ENCODE measurements around the gene JAK1.
A peak's percentile ranks its signal among the peaks of the same experiment; 100 is the strongest.

JAK1 gene

GRCh38 chr1:64979358-64979757 lies 13.0 kb upstream of the JAK1 start:
- no peak for DNase-seq

- no peak for DNase-seq
These were observed 10.0 kb upstream of the JAK1 start for GRCh38 chr1:64976361-64976760.

GRCh38 chr1:64975740-64976139 lies 9.4 kb upstream of the JAK1 start:
- no peak for DNase-seq

- DNase-seq = no peak
These were observed 8.8 kb upstream of the JAK1 start for GRCh38 chr1:64975127-64975526.

- no peak for DNase-seq
These were observed 8.0 kb upstream of the JAK1 start for GRCh38 chr1:64974288-64974825.

GRCh38 chr1:64973061-64973647 lies 6.8 kb upstream of the JAK1 start:
- DNase-seq = no peak

GRCh38 chr1:64969305-64970046 lies 3.1 kb upstream of the JAK1 start:
- no peak for DNase-seq

- no peak for DNase-seq
These were observed 1.0 kb upstream of the JAK1 start for GRCh38 chr1:64967381-64967780.

- DNase-seq = peak; percentile 74
These were observed 787 bp downstream of the JAK1 start for GRCh38 chr1:64965366-64966157.

- DNase-seq = no peak
These were observed 2.9 kb downstream of the JAK1 start for GRCh38 chr1:64963466-64963865.

GRCh38 chr1:64962441-64962840 lies 3.9 kb downstream of the JAK1 start:
- peak; percentile 27 for DNase-seq

- no peak for DNase-seq
These were observed 4.4 kb downstream of the JAK1 start for GRCh38 chr1:64961923-64962322.

- DNase-seq = no peak
These were observed 5.6 kb downstream of the JAK1 start for GRCh38 chr1:64960731-64961130.

- DNase-seq = no peak
These were observed 6.4 kb downstream of the JAK1 start for GRCh38 chr1:64959986-64960385.

- DNase-seq = peak; percentile 16
These were observed 9.5 kb downstream of the JAK1 start for GRCh38 chr1:64956733-64957441.

- no peak for DNase-seq
These were observed 10.2 kb downstream of the JAK1 start for GRCh38 chr1:64956010-64956640.

GRCh38 chr1:64955097-64956009 lies 11.0 kb downstream of the JAK1 start:
- DNase-seq = no peak

GRCh38 chr1:64953241-64953640 lies 13.1 kb downstream of the JAK1 start:
- no peak for DNase-seq

GRCh38 chr1:64950284-64950809 lies 16.0 kb downstream of the JAK1 start:
- no peak for DNase-seq

- peak; percentile 52 for DNase-seq
These were observed 17.2 kb downstream of the JAK1 start for GRCh38 chr1:64948905-64949833.

All from activated naive CD4-positive, alpha-beta T cell treated with Interleukin-2 at 50 U/mL for 16 hours (primary cell).